Panc1 (cell line): ENCODE results near the gene NKAIN4. TPM values are rescaled to one million over a fixed set of nuclear protein-coding genes. Genes with fewer than 3 reads are reported as not detected.
A peak's percentile ranks its signal among the peaks of the same experiment; 100 is the strongest.

ENCODE experiments used
- ATAC-seq: fragments of 200-7000 bp; cut with Tn5 transposase; 2 replicates; pipeline ENCODE4 v1.9.1; 2020; ENCODE audit warnings: mild to moderate bottlenecking, moderate library complexity
- BruUV-seq: library from RNA; stranded (reverse); fragments of 400-500 nt; replicated peaks from 2 replicates; lab custom pipeline; 2021; lab: Mats Ljungman, UMichigan
- CTCF ChIA-PET: fragments of 300-600 bp; sonication (Branson Sonifier 250); formaldehyde crosslinking; loops from one replicate; lab custom pipeline; 2022; ENCODE audit warnings: antibody characterized with exemption; lab: Charles Lee
- POLR2A ChIA-PET: fragments of 300-600 bp; sonication (Branson Sonifier 250); formaldehyde crosslinking; loops from one replicate; lab custom pipeline; 2022; ENCODE audit warnings: antibody characterized with exemption; lab: Charles Lee
- DNase-seq: peaks from one replicate; pipeline ENCODE4 v3.0.0-alpha.2; 2010; ENCODE audit warnings: low read depth, low spot score
- H3K27ac ChIP-seq: 2 replicates; pipeline ENCODE4 v1.5.1; 2011; ENCODE audit warnings: mild to moderate bottlenecking, low read length, inconsistent platforms
- H3K27me3 ChIP-seq: fragments of 200-500 bp; sonication (Bioruptor generic); 2 replicates; pipeline ENCODE4 v1.6.0; 2014; ENCODE audit warnings: low read length, inconsistent platforms; ENCODE audit not compliant: control insufficient read depth, insufficient read depth
- H3K36me3 ChIP-seq: fragments of 200-500 bp; sonication (Bioruptor generic); 2 replicates; pipeline ENCODE4 v1.5.1; 2014; ENCODE audit warnings: inconsistent platforms, mild to moderate bottlenecking, low read length, moderate library complexity; ENCODE audit not compliant: control insufficient read depth, insufficient read depth
- H3K4me1 ChIP-seq: 2 replicates; pipeline ENCODE4 v1.5.1; 2011; ENCODE audit warnings: inconsistent platforms, mild to moderate bottlenecking, low read length, moderate library complexity; ENCODE audit not compliant: control insufficient read depth, insufficient read depth
- H3K4me3 ChIP-seq, 2 experiments: 2 replicates each; pipeline ENCODE4 v1.5.1; 2011 to 2012; ENCODE audit warnings: low read depth in 2 of 2, low read length in 2 of 2, mild to moderate bottlenecking in 2 of 2, inconsistent platforms in 1 of 2, moderate library complexity in 1 of 2
- H3K9me3 ChIP-seq: fragments of 200-500 bp; sonication (Bioruptor generic); 2 replicates; pipeline ENCODE4 v1.5.1; 2014; ENCODE audit warnings: low read depth, mild to moderate bottlenecking, inconsistent platforms, low read length, moderate library complexity; ENCODE audit not compliant: control insufficient read depth, insufficient read depth
- POLR2AphosphoS5 ChIP-seq: IDR thresholded peaks from 2 replicates; pipeline ENCODE4 v1.6.1; 2012; ENCODE audit warnings: mild to moderate bottlenecking, low read depth, low read length, moderate library complexity
- SIN3A ChIP-seq: IDR thresholded peaks from 2 replicates; pipeline ENCODE4 v1.6.1; 2012; ENCODE audit warnings: low read depth, mild to moderate bottlenecking, low read length, moderate library complexity, borderline replicate concordance; ENCODE audit not compliant: insufficient read depth
- TCF7L2 ChIP-seq: IDR thresholded peaks from 2 replicates; pipeline ENCODE4 v1.6.1; 2011; ENCODE audit warnings: mild to moderate bottlenecking, low read depth, low read length, inconsistent platforms
- in situ Hi-C: cut with HindIII; loops from 2 replicates; pipeline ENCODE4 v1.10.0; 2016; ENCODE audit warnings: low sequenced_read_pairs, low pct_unique_long_range_greater_than_20kb
- intact Hi-C: fragments of 100-400 bp; cut with micrococcal nuclease; formaldehyde crosslinking; loops from one replicate; pipeline ENCODE4 v1.10.0; 2022; ENCODE audit not compliant: unreplicated experiment
- total RNA-seq: library from RNA; stranded (reverse); gene quantifications from one replicate; pipeline ENCODE4 v1.2.1, GENCODE V29; 2021; ENCODE audit not compliant: unreplicated experiment
- TF ChIP-seq, protein P1 (sequence below): fragments of 450-650 bp; IDR thresholded peaks from 2 replicates; pipeline ENCODE4 v1.5.1; 2017; ENCODE audit warnings: mild to moderate bottlenecking
- TF ChIP-seq, protein P2 (sequence below), 2 experiments: IDR thresholded peaks; 2 replicates each; pipeline ENCODE4 v1.6.1; 2011 to 2012; ENCODE audit warnings: low read depth in 2 of 2, control low read depth in 1 of 2, low read length in 1 of 2, mild to moderate bottlenecking in 1 of 2, moderate library complexity in 1 of 2; ENCODE audit not compliant: insufficient read depth in 1 of 2

The NKAIN4 gene
- total RNA-seq, 1 experiment from 2014 or later: 5.5 TPM

DNA sequence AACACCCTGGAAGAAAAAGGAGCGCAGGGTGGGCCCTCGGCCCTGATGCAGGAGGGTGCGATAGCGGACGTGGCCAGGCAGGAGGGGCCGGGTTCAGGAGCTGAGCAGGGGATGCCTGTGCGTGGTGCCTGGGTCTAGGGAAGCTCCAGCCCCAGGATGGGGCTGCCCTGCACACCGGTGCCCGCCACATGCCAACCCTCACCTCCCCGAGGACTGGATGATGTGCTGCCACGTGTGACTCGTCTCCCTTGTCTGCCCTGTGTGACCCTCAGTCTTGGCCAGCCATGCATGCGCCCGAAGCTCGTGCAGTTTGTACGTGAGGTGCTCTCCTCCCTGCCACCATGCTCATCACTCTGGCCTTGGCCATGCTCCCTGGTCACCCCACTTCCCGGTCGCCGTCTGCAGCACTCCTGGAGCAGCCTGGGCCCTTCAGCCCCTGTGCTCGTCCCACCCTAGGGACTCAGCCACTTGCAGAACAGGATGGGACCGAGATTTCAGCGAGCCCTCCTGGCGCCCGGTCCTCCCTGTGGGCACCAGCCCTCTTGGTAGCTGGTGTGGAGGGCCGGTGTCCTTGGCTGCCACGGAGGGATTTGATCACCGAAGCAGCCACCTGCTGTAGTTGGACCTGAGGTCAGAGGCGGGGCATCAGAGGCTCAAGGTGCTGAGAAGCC lies 34.5 kb upstream of the NKAIN4 start:
- H3K4me1 ChIP-seq: peaks cover 13% of the 10 kb centered on the region
- POLR2A ChIA-PET: interaction anchor here (0.5 kb wide), 1 partner anchor 8 kb away, joined by 6 read pairs; no protein-coding TSS in a partner anchor
- CTCF ChIA-PET: no interaction called here
- H3K36me3 ChIP-seq: no peaks in the 10 kb centered on the region
- no peak overlapping the region for H3K4me3 ChIP-seq
- ATAC-seq: no peak
- BruUV-seq: TSS peak; percentile 62
- no peaks in the 10 kb centered on the region for H3K9me3 ChIP-seq
- TF ChIP-seq POLR2AphosphoS5 (0 out of 2 replicates have a peak, but pooled peaks have one; percentile 4), TCF7L2 (no peak), SIN3A (no peak)
- TF ChIP-seq, protein P1, sequence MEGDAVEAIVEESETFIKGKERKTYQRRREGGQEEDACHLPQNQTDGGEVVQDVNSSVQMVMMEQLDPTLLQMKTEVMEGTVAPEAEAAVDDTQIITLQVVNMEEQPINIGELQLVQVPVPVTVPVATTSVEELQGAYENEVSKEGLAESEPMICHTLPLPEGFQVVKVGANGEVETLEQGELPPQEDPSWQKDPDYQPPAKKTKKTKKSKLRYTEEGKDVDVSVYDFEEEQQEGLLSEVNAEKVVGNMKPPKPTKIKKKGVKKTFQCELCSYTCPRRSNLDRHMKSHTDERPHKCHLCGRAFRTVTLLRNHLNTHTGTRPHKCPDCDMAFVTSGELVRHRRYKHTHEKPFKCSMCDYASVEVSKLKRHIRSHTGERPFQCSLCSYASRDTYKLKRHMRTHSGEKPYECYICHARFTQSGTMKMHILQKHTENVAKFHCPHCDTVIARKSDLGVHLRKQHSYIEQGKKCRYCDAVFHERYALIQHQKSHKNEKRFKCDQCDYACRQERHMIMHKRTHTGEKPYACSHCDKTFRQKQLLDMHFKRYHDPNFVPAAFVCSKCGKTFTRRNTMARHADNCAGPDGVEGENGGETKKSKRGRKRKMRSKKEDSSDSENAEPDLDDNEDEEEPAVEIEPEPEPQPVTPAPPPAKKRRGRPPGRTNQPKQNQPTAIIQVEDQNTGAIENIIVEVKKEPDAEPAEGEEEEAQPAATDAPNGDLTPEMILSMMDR: no peak
- TF ChIP-seq, protein P2, sequence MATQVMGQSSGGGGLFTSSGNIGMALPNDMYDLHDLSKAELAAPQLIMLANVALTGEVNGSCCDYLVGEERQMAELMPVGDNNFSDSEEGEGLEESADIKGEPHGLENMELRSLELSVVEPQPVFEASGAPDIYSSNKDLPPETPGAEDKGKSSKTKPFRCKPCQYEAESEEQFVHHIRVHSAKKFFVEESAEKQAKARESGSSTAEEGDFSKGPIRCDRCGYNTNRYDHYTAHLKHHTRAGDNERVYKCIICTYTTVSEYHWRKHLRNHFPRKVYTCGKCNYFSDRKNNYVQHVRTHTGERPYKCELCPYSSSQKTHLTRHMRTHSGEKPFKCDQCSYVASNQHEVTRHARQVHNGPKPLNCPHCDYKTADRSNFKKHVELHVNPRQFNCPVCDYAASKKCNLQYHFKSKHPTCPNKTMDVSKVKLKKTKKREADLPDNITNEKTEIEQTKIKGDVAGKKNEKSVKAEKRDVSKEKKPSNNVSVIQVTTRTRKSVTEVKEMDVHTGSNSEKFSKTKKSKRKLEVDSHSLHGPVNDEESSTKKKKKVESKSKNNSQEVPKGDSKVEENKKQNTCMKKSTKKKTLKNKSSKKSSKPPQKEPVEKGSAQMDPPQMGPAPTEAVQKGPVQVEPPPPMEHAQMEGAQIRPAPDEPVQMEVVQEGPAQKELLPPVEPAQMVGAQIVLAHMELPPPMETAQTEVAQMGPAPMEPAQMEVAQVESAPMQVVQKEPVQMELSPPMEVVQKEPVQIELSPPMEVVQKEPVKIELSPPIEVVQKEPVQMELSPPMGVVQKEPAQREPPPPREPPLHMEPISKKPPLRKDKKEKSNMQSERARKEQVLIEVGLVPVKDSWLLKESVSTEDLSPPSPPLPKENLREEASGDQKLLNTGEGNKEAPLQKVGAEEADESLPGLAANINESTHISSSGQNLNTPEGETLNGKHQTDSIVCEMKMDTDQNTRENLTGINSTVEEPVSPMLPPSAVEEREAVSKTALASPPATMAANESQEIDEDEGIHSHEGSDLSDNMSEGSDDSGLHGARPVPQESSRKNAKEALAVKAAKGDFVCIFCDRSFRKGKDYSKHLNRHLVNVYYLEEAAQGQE (IDR thresholded peaks at IDR 0.05; ENCODE audit: insufficient read depth in 1 of 2, low read depth in 2 of 2, low read length in 1 of 2): no peak
- DNase-seq: no peak
- in situ Hi-C loops (loop anchor here (25.0 kb wide), 1 partner anchor 99 kb away; no protein-coding TSS in a partner anchor), intact Hi-C loops (no loop called here)
- H3K27me3 ChIP-seq: no peaks in the 10 kb centered on the region
- H3K27ac ChIP-seq: no peak overlapping the region

- no peak overlapping the region for H3K4me3 ChIP-seq
- intact Hi-C loops: no loop called here
- no peaks in the 10 kb centered on the region for H3K9me3 ChIP-seq
- ChIA-PET POLR2A (no interaction called here), CTCF (no interaction called here)
- TF ChIP-seq POLR2AphosphoS5: peak; percentile 6; the same call in 1 of the 2 replicates
- TF ChIP-seq, protein P1: no peak
- in situ Hi-C loops: loop anchor here (25.0 kb wide), 1 partner anchor 99 kb away; no protein-coding TSS in a partner anchor
- no peaks in the 10 kb centered on the region for H3K27me3 ChIP-seq
- ATAC-seq (no peak), DNase-seq (no peak)
- H3K27ac ChIP-seq: no peak overlapping the region
- H3K4me1 ChIP-seq: peaks cover 13% of the 10 kb centered on the region
- no peaks in the 10 kb centered on the region for H3K36me3 ChIP-seq
- BruUV-seq: no TSS peak
These were observed 33.7 kb upstream of the NKAIN4 start for GRCh38 chr20:63287697-63288580.
